ENCODE data around the gene ADPRM.

GRCh38 chr17:10735821-10736220 is 38.4 kb downstream of the ADPRM start:
- TF ChIP-seq, protein P1, sequence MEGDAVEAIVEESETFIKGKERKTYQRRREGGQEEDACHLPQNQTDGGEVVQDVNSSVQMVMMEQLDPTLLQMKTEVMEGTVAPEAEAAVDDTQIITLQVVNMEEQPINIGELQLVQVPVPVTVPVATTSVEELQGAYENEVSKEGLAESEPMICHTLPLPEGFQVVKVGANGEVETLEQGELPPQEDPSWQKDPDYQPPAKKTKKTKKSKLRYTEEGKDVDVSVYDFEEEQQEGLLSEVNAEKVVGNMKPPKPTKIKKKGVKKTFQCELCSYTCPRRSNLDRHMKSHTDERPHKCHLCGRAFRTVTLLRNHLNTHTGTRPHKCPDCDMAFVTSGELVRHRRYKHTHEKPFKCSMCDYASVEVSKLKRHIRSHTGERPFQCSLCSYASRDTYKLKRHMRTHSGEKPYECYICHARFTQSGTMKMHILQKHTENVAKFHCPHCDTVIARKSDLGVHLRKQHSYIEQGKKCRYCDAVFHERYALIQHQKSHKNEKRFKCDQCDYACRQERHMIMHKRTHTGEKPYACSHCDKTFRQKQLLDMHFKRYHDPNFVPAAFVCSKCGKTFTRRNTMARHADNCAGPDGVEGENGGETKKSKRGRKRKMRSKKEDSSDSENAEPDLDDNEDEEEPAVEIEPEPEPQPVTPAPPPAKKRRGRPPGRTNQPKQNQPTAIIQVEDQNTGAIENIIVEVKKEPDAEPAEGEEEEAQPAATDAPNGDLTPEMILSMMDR (IDR thresholded peaks at IDR 0.05), result no peak
- no peak for TF ChIP-seq EP300 (IDR thresholded peaks at IDR 0.05)
